ENCODE results near the gene C1orf198. TPM values are rescaled to one million over a fixed set of nuclear protein-coding genes. Genes with fewer than 3 reads are reported as not detected.

Gene C1orf198
- total RNA-seq, 1 donor from 2014 or later, result 48.5 TPM

DNA sequence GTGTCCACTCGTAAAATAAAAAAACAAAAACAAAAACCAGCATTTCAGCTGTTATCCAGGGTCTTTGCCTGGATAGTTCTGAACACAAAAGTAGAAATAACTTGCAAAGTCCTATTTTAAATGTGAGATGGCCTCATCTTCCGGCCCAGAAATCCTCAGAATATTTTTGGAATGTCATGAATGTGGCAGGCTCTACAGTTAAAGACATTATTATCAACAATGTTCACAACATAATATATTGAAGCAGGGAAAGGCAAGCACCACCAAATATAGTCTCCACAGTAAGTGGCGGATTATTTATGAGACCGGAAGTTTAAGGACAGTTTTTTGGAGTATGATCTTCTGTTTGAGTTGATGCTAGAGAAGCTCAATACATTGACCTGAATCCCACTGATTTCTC lies 1.2 kb upstream of the C1orf198 start:
- no peaks in the 10 kb centered on the region for H3K36me3 ChIP-seq
- Mint-ChIP-seq H3K4me3 (peak overlapping the region; percentile 88), H3K27me3 (ENCODE audit: insufficient read depth, low read depth) (no peaks in the 10 kb centered on the region), H3K9me3 (no peaks in the 10 kb centered on the region), H3K4me1 (peaks cover 39% of the 10 kb centered on the region), H3K36me3 (peaks cover 4% of the 10 kb centered on the region), H3K27ac (peak overlapping the region; percentile 98)
- peaks cover 23% of the 10 kb centered on the region for H4K20me1 ChIP-seq (ENCODE audit: low read depth)
- no peak for DNase-seq (ENCODE audit: low spot score)
- H3K9ac ChIP-seq, result peak overlapping the region; percentile 71
- peak overlapping the region; percentile 94 for H2AFZ ChIP-seq (replicated peaks)
- no peak for TF ChIP-seq EZH2 (IDR thresholded peaks at IDR 0.05)
- no peak for TF ChIP-seq EZH2phosphoT487 (IDR thresholded peaks at IDR 0.05)
- TF ChIP-seq, protein P1, sequence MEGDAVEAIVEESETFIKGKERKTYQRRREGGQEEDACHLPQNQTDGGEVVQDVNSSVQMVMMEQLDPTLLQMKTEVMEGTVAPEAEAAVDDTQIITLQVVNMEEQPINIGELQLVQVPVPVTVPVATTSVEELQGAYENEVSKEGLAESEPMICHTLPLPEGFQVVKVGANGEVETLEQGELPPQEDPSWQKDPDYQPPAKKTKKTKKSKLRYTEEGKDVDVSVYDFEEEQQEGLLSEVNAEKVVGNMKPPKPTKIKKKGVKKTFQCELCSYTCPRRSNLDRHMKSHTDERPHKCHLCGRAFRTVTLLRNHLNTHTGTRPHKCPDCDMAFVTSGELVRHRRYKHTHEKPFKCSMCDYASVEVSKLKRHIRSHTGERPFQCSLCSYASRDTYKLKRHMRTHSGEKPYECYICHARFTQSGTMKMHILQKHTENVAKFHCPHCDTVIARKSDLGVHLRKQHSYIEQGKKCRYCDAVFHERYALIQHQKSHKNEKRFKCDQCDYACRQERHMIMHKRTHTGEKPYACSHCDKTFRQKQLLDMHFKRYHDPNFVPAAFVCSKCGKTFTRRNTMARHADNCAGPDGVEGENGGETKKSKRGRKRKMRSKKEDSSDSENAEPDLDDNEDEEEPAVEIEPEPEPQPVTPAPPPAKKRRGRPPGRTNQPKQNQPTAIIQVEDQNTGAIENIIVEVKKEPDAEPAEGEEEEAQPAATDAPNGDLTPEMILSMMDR (IDR thresholded peaks at IDR 0.05), result no peak
- peaks cover 32% of the 10 kb centered on the region for H3K4me1 ChIP-seq
- H3K4me2 ChIP-seq, result peak overlapping the region; percentile 83
- H3K79me2 ChIP-seq (ENCODE audit: low read depth), result peaks cover 36% of the 10 kb centered on the region
- H3K4me3 ChIP-seq, result peak overlapping the region; percentile 83
- H3K9me3 ChIP-seq (ENCODE audit: low read depth), result no peaks in the 10 kb centered on the region
- no peaks in the 10 kb centered on the region for H3K27me3 ChIP-seq
- peaks cover 10% of the 10 kb centered on the region for H3F3A ChIP-seq (ENCODE audit: low read depth)
- H3K27ac ChIP-seq, result no peak overlapping the region

- Histone ChIP-seq H3K4me2 (peak overlapping the region; percentile 83), H2AFZ (replicated peaks) (peak overlapping the region; percentile 94), H3K9me3 (ENCODE audit: low read depth) (no peaks in the 10 kb centered on the region), H4K20me1 (ENCODE audit: low read depth) (peaks cover 23% of the 10 kb centered on the region), H3F3A (ENCODE audit: low read depth) (peaks cover 10% of the 10 kb centered on the region), H3K4me1 (peaks cover 35% of the 10 kb centered on the region), H3K27ac (peak overlapping the region; percentile 91), H3K4me3 (peak overlapping the region; percentile 83), H3K9ac (peak overlapping the region; percentile 71), H3K79me2 (ENCODE audit: low read depth) (peaks cover 42% of the 10 kb centered on the region), H3K27me3 (no peaks in the 10 kb centered on the region), H3K36me3 (no peaks in the 10 kb centered on the region)
- Mint-ChIP-seq H3K9me3 (no peaks in the 10 kb centered on the region), H3K27ac (peak overlapping the region; percentile 98), H3K36me3 (peaks cover 4% of the 10 kb centered on the region), H3K27me3 (ENCODE audit: insufficient read depth, low read depth) (no peaks in the 10 kb centered on the region), H3K4me3 (peak overlapping the region; percentile 88), H3K4me1 (peaks cover 44% of the 10 kb centered on the region)
- TF ChIP-seq EZH2phosphoT487 (IDR thresholded peaks at IDR 0.05), result no peak
- TF ChIP-seq EZH2 (IDR thresholded peaks at IDR 0.05), result no peak
- TF ChIP-seq, protein P1 (IDR thresholded peaks at IDR 0.05), result no peak
- peak; percentile 95 for DNase-seq (ENCODE audit: low spot score)
Observed at GRCh38 chr1:230868736-230869385, 540 bp upstream of the C1orf198 start.

- Histone ChIP-seq H3K4me1 (peaks cover 40% of the 10 kb centered on the region), H3K27me3 (no peaks in the 10 kb centered on the region), H3K9ac (peak overlapping the region; percentile 61), H4K20me1 (ENCODE audit: low read depth) (peaks cover 27% of the 10 kb centered on the region), H3K27ac (no peak overlapping the region), H2AFZ (replicated peaks) (peak overlapping the region; percentile 98), H3K4me2 (peak overlapping the region; percentile 98), H3K36me3 (no peaks in the 10 kb centered on the region), H3K9me3 (ENCODE audit: low read depth) (no peaks in the 10 kb centered on the region), H3K79me2 (ENCODE audit: low read depth) (peaks cover 58% of the 10 kb centered on the region), H3F3A (ENCODE audit: low read depth) (peaks cover 10% of the 10 kb centered on the region), H3K4me3 (peak overlapping the region; percentile 83)
- Mint-ChIP-seq H3K36me3 (peaks cover 10% of the 10 kb centered on the region), H3K27me3 (ENCODE audit: insufficient read depth, low read depth) (no peaks in the 10 kb centered on the region), H3K27ac (peak overlapping the region; percentile 62), H3K9me3 (no peaks in the 10 kb centered on the region), H3K4me1 (peaks cover 50% of the 10 kb centered on the region), H3K4me3 (peak overlapping the region; percentile 96)
- TF ChIP-seq EZH2phosphoT487 (IDR thresholded peaks at IDR 0.05) (no peak), EZH2 (IDR thresholded peaks at IDR 0.05) (no peak)
- TF ChIP-seq, protein P1 (IDR thresholded peaks at IDR 0.05), result no peak
- DNase-seq (ENCODE audit: low spot score), result no peak
Observed at GRCh38 chr1:230867101-230867902, 1.0 kb downstream of the C1orf198 start.

All from neural progenitor cell (in vitro differentiated cells).